ENCODE results near the gene FCER1G.

GRCh38 chr1:161209790-161210409 lies 5.2 kb upstream of the FCER1G start:
- peak; percentile 59 for TF ChIP-seq CTCF (IDR thresholded peaks at IDR 0.05; ENCODE audit: insufficient read depth, low read length, poor library complexity, severe bottlenecking)
- TF ChIP-seq EZH2phosphoT487 (conservative IDR thresholded peaks at IDR 0.05; ENCODE audit: low read length) = no peak

Data from SU-DHL-6 (cell line).